ENCODE results near the gene NDUFB2.
"Not testable (repeated sequence)": the region's sequence is repeated elsewhere in the genome, so short reads cannot be mapped to it uniquely, and the experiment has no call there.

NDUFB2 gene

GRCh38 chr7:140696680-140697446, at the start of gene NDUFB2:
Gene NDUFB2, plus strand, starts transcription at chr7:140696708. Its CDS starts 37 bp downstream, at chr7:140696745.
- peak; percentile 72 to 77 for DNase-seq

GRCh38 chr7:140646931-140647647, 49.4 kb upstream of the NDUFB2 start:
- DNase-seq = peak in 1 of 2 experiments; percentile 74

- DNase-seq = no peak
Measured at GRCh38 chr7:140649556-140650205, 46.8 kb upstream of the NDUFB2 start.

GRCh38 chr7:140650367-140650766, 46.1 kb upstream of the NDUFB2 start:
- no peak for DNase-seq

- DNase-seq = peak; percentile 27 to 85
Measured at GRCh38 chr7:140653319-140654108, 43.0 kb upstream of the NDUFB2 start.

GRCh38 chr7:140654109-140654387, 42.5 kb upstream of the NDUFB2 start:
- DNase-seq = no peak

GRCh38 chr7:140654661-140655060, 41.8 kb upstream of the NDUFB2 start:
- DNase-seq = no peak

GRCh38 chr7:140655511-140656408, 40.7 kb upstream of the NDUFB2 start:
- no peak for DNase-seq

GRCh38 chr7:140656548-140657515, 39.7 kb upstream of the NDUFB2 start:
- no peak for DNase-seq

- no peak for DNase-seq
Measured at GRCh38 chr7:140657891-140658290, 38.6 kb upstream of the NDUFB2 start.

- no peak for DNase-seq
Measured at GRCh38 chr7:140659856-140660255, 36.7 kb upstream of the NDUFB2 start.

GRCh38 chr7:140661124-140661523, 35.4 kb upstream of the NDUFB2 start:
- DNase-seq = no peak

GRCh38 chr7:140662938-140663337, 33.6 kb upstream of the NDUFB2 start:
- DNase-seq = not testable (repeated sequence)

GRCh38 chr7:140667476-140667875, 29.0 kb upstream of the NDUFB2 start:
- DNase-seq = no peak

- DNase-seq = no peak
Measured at GRCh38 chr7:140668641-140669040, 27.9 kb upstream of the NDUFB2 start.

GRCh38 chr7:140669352-140669751, 27.2 kb upstream of the NDUFB2 start:
- DNase-seq = no peak

GRCh38 chr7:140669862-140670261, 26.6 kb upstream of the NDUFB2 start:
- DNase-seq = not testable (repeated sequence)

GRCh38 chr7:140670343-140670935, 26.1 kb upstream of the NDUFB2 start:
- no peak for DNase-seq

GRCh38 chr7:140671966-140672365, 24.5 kb upstream of the NDUFB2 start:
- no peak for DNase-seq

- peak in 1 of 2 experiments; percentile 37 for DNase-seq
Measured at GRCh38 chr7:140672382-140673062, 24.0 kb upstream of the NDUFB2 start, which contains the start of gene ADCK2. Gene ADCK2, plus strand, starts transcription at chr7:140672945. Its CDS starts 386 bp downstream, at chr7:140673331.
